ENCODE data around the gene KIFAP3.
"Not testable (repeated sequence)": the region's sequence is repeated elsewhere in the genome, so short reads cannot be mapped to it uniquely, and the experiment has no call there.

The KIFAP3 gene

DNA sequence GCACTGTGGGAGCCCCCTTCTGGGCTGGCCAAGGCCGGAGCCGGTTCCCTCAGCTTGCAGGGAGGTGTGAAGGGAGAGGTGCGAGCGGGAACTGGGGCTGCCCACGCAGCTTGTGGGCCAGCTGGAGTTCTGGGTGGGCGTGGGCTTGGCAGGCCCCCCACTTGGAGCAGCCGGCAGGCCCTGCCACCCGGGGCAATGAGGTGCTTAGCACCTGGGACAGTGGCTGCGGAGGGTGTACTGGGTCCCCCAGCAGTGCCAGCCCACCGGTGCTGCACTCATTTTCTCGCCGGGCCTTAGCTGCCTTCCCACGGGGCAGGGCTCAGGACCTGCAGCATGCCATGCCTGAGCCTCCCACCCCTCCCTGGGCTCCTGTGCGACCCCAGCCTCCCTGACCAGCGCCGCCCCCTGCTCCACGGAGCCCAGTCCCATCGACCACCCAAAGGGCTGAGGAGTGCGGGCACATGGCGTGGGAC is 192.4 kb downstream of the KIFAP3 start:
- Histone ChIP-seq H3K36me3 (ENCODE audit: control insufficient read depth in 1 of 2, insufficient read depth in 2 of 2, low read length in 2 of 2) (peaks cover 23 to 25% of the 10 kb centered on the region in 2 donors), H3K9ac (ENCODE audit: low read depth in 1 of 2, low read length in 2 of 2) (no peak overlapping the region), H3K27ac (ENCODE audit: low read depth, low read length) (no peak overlapping the region), H3K9me3 (ENCODE audit: control insufficient read depth in 1 of 2, low read length in 2 of 2) (no peaks in the 10 kb centered on the region), H3K4me3 (ENCODE audit: low read depth in 1 of 2, low read length in 2 of 2) (no peak overlapping the region), H3K4me1 (ENCODE audit: control insufficient read depth in 1 of 2, insufficient read depth in 2 of 2, low read length in 2 of 2) (no peaks in the 10 kb centered on the region), H3K27me3 (ENCODE audit: control insufficient read depth in 1 of 2, insufficient read depth in 2 of 2, low read length in 2 of 2) (no peaks in the 10 kb centered on the region)

GRCh38 chr1:169879034-169879840 is 195.3 kb downstream of the KIFAP3 start:
- peaks cover 20 to 38% of the 10 kb centered on the region in 2 donors for H3K36me3 ChIP-seq (ENCODE audit: control insufficient read depth in 1 of 2, insufficient read depth in 2 of 2, low read length in 2 of 2)
- H3K9ac ChIP-seq (ENCODE audit: low read depth in 1 of 2, low read length in 2 of 2), result no peak overlapping the region

GRCh38 chr1:169878498-169878897 is 196.0 kb downstream of the KIFAP3 start:
- H3K36me3 ChIP-seq (ENCODE audit: control insufficient read depth in 1 of 2, insufficient read depth in 2 of 2, low read length in 2 of 2), result peaks cover 21 to 46% of the 10 kb centered on the region in 2 donors
- H3K27ac ChIP-seq (ENCODE audit: low read depth, low read length), result no peak overlapping the region
- no peak overlapping the region for H3K4me3 ChIP-seq (ENCODE audit: low read depth in 1 of 2, low read length in 2 of 2)
- no peaks in the 10 kb centered on the region for H3K4me1 ChIP-seq (ENCODE audit: control insufficient read depth in 1 of 2, insufficient read depth in 2 of 2, low read length in 2 of 2)
- no peaks in the 10 kb centered on the region for H3K27me3 ChIP-seq (ENCODE audit: control insufficient read depth in 1 of 2, insufficient read depth in 2 of 2, low read length in 2 of 2)
- no peak overlapping the region for H3K9ac ChIP-seq (ENCODE audit: low read depth in 1 of 2, low read length in 2 of 2)
- no peaks in the 10 kb centered on the region for H3K9me3 ChIP-seq (ENCODE audit: control insufficient read depth in 1 of 2, low read length in 2 of 2)

More at GRCh38 chr1:169879034-169879840, 195.3 kb downstream of the KIFAP3 start:
- Histone ChIP-seq H3K27me3 (ENCODE audit: control insufficient read depth in 1 of 2, insufficient read depth in 2 of 2, low read length in 2 of 2) (no peaks in the 10 kb centered on the region), H3K4me3 (ENCODE audit: low read depth in 1 of 2, low read length in 2 of 2) (no peak overlapping the region), H3K9me3 (ENCODE audit: control insufficient read depth in 1 of 2, low read length in 2 of 2) (no peaks in the 10 kb centered on the region), H3K27ac (ENCODE audit: low read depth, low read length) (no peak overlapping the region), H3K4me1 (ENCODE audit: control insufficient read depth in 1 of 2, insufficient read depth in 2 of 2, low read length in 2 of 2) (no peaks in the 10 kb centered on the region)

GRCh38 chr1:169877800-169878491 is 196.5 kb downstream of the KIFAP3 start:
- no peak overlapping the region for H3K27ac ChIP-seq (ENCODE audit: low read depth, low read length)
- H3K9ac ChIP-seq (ENCODE audit: low read depth in 1 of 2, low read length in 2 of 2), result no peak overlapping the region
- H3K9me3 ChIP-seq (ENCODE audit: control insufficient read depth in 1 of 2, low read length in 2 of 2), result no peaks in the 10 kb centered on the region
- no peak overlapping the region for H3K4me3 ChIP-seq (ENCODE audit: low read depth in 1 of 2, low read length in 2 of 2)
- H3K4me1 ChIP-seq (ENCODE audit: control insufficient read depth in 1 of 2, insufficient read depth in 2 of 2, low read length in 2 of 2), result no peaks in the 10 kb centered on the region
- H3K36me3 ChIP-seq (ENCODE audit: control insufficient read depth in 1 of 2, insufficient read depth in 2 of 2, low read length in 2 of 2), result peaks cover 27 to 48% of the 10 kb centered on the region in 2 donors
- no peaks in the 10 kb centered on the region for H3K27me3 ChIP-seq (ENCODE audit: control insufficient read depth in 1 of 2, insufficient read depth in 2 of 2, low read length in 2 of 2)

DNA sequence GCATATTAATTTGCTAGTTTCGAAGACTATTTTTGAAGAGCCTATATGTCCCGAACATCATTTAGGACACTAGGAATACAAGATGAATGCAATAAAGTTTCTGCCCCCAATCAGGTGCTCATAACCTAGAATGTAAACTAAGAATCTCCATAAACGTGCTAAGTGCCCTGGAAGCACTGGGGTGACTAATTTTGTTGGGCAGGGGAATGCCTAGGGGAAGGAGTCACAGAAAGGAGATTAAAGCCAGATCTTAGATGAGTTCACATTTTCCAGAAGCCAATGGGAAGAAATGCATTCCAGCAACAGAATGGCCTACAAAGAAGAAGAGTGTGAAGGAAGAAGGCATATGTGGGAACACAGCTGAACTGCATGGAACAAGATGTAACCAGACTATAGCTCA is 200.3 kb downstream of the KIFAP3 start:
- H3K9ac ChIP-seq (ENCODE audit: low read depth in 1 of 2, low read length in 2 of 2), result no peak overlapping the region
- H3K9me3 ChIP-seq (ENCODE audit: control insufficient read depth in 1 of 2, low read length in 2 of 2), result peaks cover 0 to 2% of the 10 kb centered on the region in 2 donors
- no peak overlapping the region for H3K27ac ChIP-seq (ENCODE audit: low read depth, low read length)
- no peak overlapping the region for H3K4me3 ChIP-seq (ENCODE audit: low read depth in 1 of 2, low read length in 2 of 2)
- peaks cover 45 to 76% of the 10 kb centered on the region in 2 donors for H3K36me3 ChIP-seq (ENCODE audit: control insufficient read depth in 1 of 2, insufficient read depth in 2 of 2, low read length in 2 of 2)
- H3K4me1 ChIP-seq (ENCODE audit: control insufficient read depth in 1 of 2, insufficient read depth in 2 of 2, low read length in 2 of 2), result no peaks in the 10 kb centered on the region
- no peaks in the 10 kb centered on the region for H3K27me3 ChIP-seq (ENCODE audit: control insufficient read depth in 1 of 2, insufficient read depth in 2 of 2, low read length in 2 of 2)

DNA sequence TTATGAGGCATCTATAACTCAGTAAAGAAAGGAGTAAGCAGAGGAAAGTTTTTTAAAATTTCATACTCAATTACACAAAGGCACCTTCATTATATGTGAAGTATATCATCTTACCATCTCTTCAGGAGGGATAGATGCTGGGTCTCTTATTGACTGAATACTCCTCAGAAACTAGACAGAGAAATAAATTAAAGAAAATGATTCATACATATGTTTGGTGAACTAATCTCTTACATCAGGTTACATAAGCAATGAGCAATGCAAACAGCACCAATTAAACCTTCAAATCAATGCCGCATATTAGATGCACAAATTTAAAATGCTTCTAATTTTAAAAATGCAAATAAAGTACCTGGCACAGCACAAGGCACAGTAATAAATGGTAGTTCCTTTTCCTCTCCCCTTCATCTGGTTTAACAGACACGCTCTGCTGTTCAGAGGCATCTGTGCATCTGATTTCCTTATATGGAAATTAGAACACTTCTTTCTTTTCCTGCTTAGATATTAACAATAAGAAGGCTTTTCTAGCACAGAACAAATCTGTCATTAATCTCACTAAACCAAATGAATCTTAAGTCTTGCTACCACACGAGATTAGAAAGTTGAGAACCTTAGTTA is 200.8 kb downstream of the KIFAP3 start:
- H3K9ac ChIP-seq (ENCODE audit: low read depth in 1 of 2, low read length in 2 of 2), result no peak overlapping the region
- H3K27me3 ChIP-seq (ENCODE audit: control insufficient read depth in 1 of 2, insufficient read depth in 2 of 2, low read length in 2 of 2), result no peaks in the 10 kb centered on the region
- H3K4me3 ChIP-seq (ENCODE audit: low read depth in 1 of 2, low read length in 2 of 2), result no peak overlapping the region
- peaks cover 0 to 2% of the 10 kb centered on the region in 2 donors for H3K9me3 ChIP-seq (ENCODE audit: control insufficient read depth in 1 of 2, low read length in 2 of 2)
- H3K4me1 ChIP-seq (ENCODE audit: control insufficient read depth in 1 of 2, insufficient read depth in 2 of 2, low read length in 2 of 2), result no peaks in the 10 kb centered on the region
- H3K36me3 ChIP-seq (ENCODE audit: control insufficient read depth in 1 of 2, insufficient read depth in 2 of 2, low read length in 2 of 2), result peaks cover 50 to 82% of the 10 kb centered on the region in 2 donors
- no peak overlapping the region for H3K27ac ChIP-seq (ENCODE audit: low read depth, low read length)

- Histone ChIP-seq H3K9me3 (ENCODE audit: control insufficient read depth in 1 of 2, low read length in 2 of 2) (peaks cover 0 to 2% of the 10 kb centered on the region in 2 donors), H3K4me1 (ENCODE audit: control insufficient read depth in 1 of 2, insufficient read depth in 2 of 2, low read length in 2 of 2) (no peaks in the 10 kb centered on the region), H3K36me3 (ENCODE audit: control insufficient read depth in 1 of 2, insufficient read depth in 2 of 2, low read length in 2 of 2) (peaks cover 44 to 84% of the 10 kb centered on the region in 2 donors), H3K27me3 (ENCODE audit: control insufficient read depth in 1 of 2, insufficient read depth in 2 of 2, low read length in 2 of 2) (no peaks in the 10 kb centered on the region), H3K27ac (ENCODE audit: low read depth, low read length) (no peak overlapping the region), H3K4me3 (ENCODE audit: low read depth in 1 of 2, low read length in 2 of 2) (no peak overlapping the region), H3K9ac (ENCODE audit: low read depth in 1 of 2, low read length in 2 of 2) (no peak overlapping the region)
Observed at GRCh38 chr1:169872906-169873305, 201.6 kb downstream of the KIFAP3 start.

DNA sequence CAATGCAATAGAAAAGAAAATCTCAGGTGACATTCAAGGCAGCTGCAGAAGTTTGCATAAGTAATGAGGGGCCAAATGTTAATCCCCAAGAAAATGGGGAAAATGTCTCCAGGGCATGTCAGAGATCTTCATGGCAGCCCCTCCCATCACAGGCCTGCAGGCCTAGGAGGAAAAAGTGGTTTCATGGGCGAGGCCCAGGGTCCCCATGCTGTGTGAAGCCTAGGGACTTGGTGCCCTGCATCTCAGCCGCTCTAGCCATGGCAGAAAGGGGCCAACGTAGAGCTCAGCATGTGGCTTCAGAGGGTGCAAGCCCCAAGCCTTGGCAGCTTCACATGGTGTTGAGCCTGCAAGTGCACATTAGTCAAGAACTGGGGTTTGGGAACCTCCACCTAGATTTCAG is 202.5 kb downstream of the KIFAP3 start:
- not testable (repeated sequence) for H3K9ac ChIP-seq (ENCODE audit: low read depth in 1 of 2, low read length in 2 of 2); H3K4me3 ChIP-seq (ENCODE audit: low read depth in 1 of 2, low read length in 2 of 2); H3K4me1 ChIP-seq (ENCODE audit: control insufficient read depth in 1 of 2, insufficient read depth in 2 of 2, low read length in 2 of 2); H3K27me3 ChIP-seq (ENCODE audit: control insufficient read depth in 1 of 2, insufficient read depth in 2 of 2, low read length in 2 of 2); H3K27ac ChIP-seq (ENCODE audit: low read depth, low read length); H3K9me3 ChIP-seq (ENCODE audit: control insufficient read depth in 1 of 2, low read length in 2 of 2)
- H3K36me3 ChIP-seq (ENCODE audit: control insufficient read depth in 1 of 2, insufficient read depth in 2 of 2, low read length in 2 of 2), result peaks cover 49 to 88% of the 10 kb centered on the region in 2 donors
